Cardiac atrium fibroblast (primary cell): ENCODE measurements around the gene ZNF835. TPM values are rescaled to one million over a fixed set of nuclear protein-coding genes. Genes with fewer than 3 reads are reported as not detected.

Source experiments
- total RNA-seq: library from RNA; depleted of rRNA; stranded (reverse); fragments of >200 nt; gene quantifications from 2 replicates; pipeline ENCODE4 v1.2.3, GENCODE V29; 2015

The ZNF835 gene
- total RNA-seq, result 0.49 and 0.54 TPM in 2 replicates

DNA sequence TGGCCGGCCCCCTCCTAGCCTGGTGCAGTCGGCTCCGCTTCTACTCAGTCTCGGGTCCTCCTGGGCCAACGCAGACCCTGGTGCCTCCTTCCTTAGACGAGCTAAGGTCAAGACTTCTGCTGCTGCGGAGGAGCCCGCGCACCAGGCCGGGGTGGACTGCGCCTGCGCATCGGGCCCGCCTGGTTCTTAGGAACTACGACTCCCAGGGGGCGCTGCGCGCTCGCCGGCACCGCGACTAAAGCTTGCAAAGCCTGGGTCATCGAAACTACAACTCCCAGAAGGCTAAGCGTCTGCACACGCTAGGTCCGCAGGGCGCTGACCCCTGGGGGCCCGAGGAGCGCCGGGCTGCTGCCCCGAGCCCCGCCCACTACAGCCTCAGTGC lies at the start of gene ZNF835:
Gene ZNF835 (minus strand): TSS at position 145 of the 382 bp plus-strand sequence. CDS start 6,559 bp downstream, outside the sequence.

DNA sequence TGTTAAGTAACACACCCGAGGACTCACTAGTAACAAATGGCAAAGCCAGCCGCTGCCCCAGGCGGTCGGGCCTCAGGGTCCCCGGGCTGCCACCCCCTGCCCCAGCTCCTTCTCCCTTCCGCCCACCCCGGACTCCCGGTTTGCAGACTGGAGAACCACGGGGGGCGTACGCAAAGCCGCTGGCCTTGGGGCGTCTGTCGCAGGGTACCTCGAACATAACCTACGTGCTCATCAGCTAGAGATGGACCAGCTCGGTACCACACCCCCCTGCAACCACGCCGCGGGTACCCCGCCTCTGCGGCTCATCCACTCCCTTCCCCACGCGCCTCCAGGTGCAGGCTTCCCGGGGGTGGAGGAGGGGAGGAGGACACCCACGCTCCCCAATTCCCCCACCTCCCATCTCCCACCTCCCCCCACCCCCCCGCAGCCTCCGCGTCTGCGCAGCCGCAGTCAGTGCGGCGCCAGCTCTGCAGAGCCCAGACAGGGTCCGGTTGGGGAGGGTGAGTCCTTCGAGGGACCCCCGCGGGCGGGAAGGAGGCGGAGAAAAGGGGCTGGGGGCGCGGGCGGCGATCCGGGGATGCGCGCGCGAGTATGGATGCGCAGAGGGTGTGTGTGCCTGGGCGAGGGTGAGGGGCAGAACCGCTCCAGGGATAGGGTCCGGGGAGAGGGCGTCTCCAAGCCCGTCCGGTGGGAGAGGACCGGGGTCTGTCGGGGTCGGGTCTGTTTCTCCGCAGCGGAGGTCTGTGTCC lies 28.7 kb downstream of the ZNF835 start, which contains the start of gene SMIM17:
Gene SMIM17 (plus strand): TSS at position 449 of the 749 bp plus-strand sequence. CDS start 2,509 bp downstream, outside the sequence.

Other genes starting within 250 kb of the ZNF835 start
- 5.0 and 5.2 TPM in 2 replicates for gene ZNF667, start 194.4 kb downstream of the ZNF835 start, total RNA-seq
- 3.2 and 3.6 TPM in 2 replicates for gene ZNF471, start 163.9 kb downstream of the ZNF835 start, total RNA-seq
- gene ZFP28, start 132.8 kb downstream of the ZNF835 start, total RNA-seq, result 7.8 and 13.4 TPM in 2 replicates
- gene ZNF470, start 104.3 kb downstream of the ZNF835 start, total RNA-seq, result 4.9 and 5.4 TPM in 2 replicates
- 4.0 and 9.4 TPM in 2 replicates for gene ZNF71, start 76.5 kb downstream of the ZNF835 start, total RNA-seq
- not detected in 2 replicates for gene SMIM17, start 28.6 kb downstream of the ZNF835 start, total RNA-seq
- 2.4 and 2.9 TPM in 2 replicates for gene PEG3, start 169.0 kb upstream of the ZNF835 start, total RNA-seq
- not detected in 2 replicates for gene ZIM2, start 169.0 kb upstream of the ZNF835 start, total RNA-seq